ENCODE results near the gene ORAI3.

The ORAI3 gene

DNA sequence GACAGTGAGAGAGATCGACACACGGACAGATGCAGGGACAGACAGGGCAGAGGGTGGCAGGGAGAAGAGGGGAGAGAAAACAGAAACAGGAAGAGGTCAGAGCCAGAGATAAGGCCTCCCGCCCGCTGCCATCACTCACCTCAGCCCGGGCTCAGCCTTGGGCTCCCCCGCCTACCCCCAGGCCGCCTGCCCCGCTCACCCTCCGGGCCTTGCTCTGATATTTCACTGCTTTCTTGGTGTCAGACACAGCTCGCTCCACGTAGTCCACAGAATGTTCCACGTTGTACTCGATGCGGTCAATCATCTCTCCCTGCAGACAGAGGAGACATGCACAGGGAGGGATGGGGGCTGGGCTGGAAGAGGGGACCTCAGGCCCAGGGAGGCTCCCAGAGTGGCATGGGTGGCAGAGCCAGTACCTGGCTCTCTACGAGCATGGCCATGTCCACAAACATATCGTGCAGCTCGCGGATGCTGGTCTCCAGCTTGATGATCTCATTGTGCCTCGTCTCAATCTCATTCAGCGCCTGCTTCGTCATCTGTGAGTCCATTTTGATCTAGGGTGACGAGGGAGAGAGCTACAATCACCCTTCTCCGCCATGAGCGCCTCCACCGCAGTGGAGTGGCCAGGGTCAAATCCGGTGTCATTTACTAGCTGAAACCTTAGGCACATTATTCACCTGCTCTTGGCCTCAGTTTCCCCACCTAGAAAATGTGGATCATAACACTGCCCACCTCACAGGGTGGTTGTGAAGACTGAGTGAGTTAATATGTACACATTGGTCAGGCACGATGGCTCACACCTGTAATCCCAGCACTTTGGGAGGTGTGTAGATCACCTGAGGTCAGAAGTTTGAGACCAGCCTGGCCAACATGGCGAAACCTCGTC lies 44.3 kb downstream of the ORAI3 start:
- no peak for DNase-seq

DNA sequence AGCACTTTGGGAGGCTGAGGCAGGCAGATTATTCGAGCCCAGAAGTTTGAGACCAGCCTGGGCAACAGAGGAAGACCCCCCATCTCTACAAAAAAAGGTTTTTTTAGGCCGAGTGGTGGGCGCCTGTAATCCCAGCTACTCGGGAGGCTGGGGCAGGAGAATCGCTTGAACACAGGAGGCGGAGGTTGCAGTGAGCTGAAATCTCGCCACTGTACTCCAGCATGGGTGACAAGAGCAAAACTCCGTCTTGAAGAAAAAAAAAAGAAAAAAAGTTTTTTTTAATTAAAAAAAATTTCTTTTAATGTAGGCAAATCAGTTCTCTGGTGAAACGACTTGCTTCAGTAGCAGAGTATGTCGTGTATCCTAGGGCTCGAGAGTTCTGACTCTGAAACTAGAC lies 47.1 kb downstream of the ORAI3 start:
- DNase-seq: no peak

- DNase-seq: no peak
These were observed 47.6 kb downstream of the ORAI3 start for GRCh38 chr16:30996324-30996984.

- peak; percentile 72 for DNase-seq
These were observed 48.3 kb downstream of the ORAI3 start for GRCh38 chr16:30996985-30997724.

DNA sequence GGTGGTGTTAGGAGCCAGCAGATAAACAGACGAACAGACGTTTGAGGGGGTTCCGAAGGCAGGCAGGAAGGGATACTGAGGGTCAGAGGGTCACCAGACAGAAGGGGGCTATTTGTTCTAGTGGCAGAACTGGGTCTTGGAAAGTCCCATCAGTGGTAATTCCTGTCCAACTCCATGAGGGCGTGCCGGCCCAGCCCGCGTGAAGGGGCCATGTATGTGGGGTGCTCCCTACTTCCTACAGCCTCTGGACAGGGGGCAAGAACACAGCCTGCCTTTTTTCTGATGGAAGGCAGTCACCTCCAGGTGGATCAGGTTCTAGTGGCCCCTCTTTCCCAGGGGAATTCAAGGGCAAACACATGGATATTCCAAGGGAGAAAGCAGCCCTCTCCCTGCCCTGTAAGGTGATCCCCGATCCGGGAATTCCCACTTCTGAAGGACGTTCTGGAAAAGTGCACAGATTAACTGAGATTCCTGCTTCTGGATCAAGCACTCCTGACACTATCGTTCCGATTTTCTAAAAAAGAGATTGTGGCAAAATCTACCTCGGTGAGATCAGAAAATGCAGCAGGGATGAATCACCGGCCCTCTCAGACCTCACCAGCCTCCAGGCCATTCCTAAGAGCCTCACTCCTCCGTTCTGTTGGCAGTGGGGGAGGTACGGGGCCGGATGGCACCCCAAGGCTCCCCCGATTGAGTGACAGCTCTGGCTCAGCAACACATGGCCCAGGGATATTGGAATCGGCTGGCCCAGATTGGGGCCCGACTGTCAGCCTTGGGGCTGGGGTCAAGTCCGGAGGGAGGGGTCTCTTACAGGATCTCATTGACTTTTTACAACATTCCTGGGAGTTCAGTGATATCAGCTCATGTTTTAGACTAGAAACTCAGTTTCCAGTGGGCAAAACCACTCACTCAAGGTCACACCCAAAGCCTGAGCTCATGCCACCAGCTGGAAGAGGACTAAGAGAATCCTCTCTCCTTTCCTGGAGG lies 49.1 kb downstream of the ORAI3 start:
- peak; percentile 80 for DNase-seq

DNA sequence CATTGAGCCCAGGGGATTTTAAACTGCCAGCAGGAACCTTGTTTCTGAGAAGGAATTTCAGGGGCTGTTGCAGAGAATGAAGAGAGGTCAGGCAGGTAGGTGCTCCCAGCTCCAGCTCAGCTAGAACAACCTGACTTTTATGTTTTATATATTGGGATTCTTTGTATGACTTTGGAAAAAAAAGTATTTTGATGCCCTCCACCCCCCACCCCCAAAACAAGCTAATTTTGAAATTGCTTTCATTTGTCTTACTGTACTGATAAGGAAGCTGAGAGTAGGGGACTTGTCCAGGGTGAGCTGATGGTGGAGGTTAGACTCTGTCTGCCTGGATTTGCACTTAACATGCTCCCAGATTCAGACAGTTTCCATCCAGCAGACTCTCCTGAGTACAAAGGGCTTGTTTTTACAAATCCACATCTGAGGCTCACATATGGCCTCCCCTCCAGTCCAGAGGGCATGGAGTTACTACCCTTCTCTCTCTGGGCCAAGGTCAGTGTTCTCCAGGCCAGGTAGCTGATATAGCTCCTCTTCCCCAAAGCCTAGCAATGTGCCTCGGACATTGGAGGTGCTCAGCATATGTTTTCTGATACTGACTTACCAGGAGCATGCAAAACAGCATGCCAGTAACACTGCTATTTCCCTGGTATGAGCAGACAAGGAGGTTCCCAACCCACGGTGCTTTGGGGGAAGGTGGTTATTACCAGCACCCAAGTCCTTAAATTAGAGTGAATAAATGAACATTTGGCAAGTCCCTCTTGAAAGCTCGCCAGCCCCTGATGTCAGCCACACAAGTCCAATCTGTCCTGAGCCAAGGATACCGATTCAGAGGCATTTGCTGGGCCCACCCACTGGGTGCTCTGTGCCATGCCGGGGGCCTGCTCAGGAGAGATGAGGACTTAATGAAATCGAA lies 50.2 kb downstream of the ORAI3 start:
- DNase-seq: no peak

DNA sequence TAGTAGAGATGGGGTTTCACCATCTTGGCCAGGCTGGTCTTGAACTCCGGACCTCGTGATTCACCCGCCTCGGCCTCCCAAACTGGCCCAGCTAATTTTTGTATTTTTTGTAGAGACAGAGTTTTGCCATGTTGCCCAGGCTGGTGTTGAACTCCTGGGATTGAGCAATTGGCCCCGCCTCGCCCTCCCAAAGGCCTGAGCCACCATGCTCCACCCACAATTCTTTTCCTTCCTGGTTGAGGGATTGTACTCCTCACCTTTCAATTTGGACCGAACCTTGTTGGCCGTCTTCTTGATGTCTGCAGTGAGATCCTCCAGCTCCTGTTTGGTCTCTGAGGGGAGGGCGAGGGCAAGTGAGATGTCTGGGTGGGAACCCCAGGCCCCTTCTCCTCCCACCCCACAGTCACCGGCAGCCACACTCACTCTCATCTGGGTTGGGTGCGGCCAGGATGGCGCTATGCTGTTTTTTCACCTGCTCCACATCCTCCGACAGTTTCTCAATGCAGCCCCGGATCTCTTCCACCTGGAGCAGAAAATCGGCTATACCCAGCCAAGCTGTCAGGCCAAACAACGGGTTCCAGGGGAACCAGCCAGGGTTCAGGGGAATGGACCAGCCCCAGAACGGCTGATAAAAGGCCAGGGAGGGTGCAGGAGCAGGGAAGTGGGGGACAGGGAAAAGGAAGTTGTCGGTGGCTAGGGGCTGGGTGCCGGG lies 52.0 kb downstream of the ORAI3 start:
- no peak for DNase-seq

GRCh38 chr16:31001507-31002249 lies 52.8 kb downstream of the ORAI3 start:
- DNase-seq: no peak

- no peak for DNase-seq
These were observed 53.4 kb downstream of the ORAI3 start for GRCh38 chr16:31002250-31002700.

DNA sequence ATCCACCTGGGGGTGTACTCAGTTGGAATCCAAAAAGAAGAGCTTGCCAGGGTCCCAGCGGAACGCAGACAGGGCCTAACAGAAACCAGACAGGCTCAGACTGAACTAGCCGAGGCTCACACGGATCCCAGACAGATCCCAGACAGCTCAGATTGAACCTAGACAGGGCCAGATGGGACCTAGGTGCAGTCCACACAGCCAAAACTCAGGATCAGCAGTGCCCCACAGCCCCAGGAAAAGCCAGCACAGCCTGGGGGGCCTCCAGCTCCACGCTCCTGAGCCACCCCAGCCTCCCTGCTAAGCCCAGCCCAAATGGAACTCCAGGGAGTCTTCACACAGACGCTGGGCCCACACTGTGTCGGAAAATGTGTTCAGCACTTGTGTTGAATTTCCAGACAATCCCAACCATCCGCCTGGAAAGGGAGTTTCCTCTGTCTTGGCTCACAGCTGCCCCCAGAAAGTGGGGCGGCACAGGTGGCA lies 54.0 kb downstream of the ORAI3 start:
- DNase-seq: no peak

DNA sequence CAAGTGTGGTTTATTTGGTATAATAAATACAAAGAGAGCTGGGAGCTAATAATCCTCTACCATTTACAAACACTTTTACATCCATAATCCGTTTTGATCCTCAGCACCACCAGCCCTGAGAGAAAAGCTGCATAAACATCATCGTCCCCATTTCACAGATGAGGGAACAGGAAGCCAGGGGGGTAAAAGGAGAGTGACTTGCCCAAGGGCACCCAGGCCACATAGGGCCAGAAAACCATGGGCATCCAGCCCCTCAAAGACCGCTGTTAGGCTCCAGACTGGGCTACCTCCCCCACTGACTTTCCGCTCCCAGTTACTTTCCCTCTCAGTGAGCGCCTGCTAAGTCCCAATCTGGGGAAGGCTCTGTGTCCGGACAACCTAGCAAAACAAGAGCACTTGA lies 54.9 kb downstream of the ORAI3 start:
- no peak for DNase-seq

Measured in fibroblast of skin of right quadriceps (primary cell).